HG03097 (cell line): ENCODE measurements around the gene TNS4.

Source experiments
- ATAC-seq: cut with Tn5 transposase; IDR thresholded peaks from one replicate; pipeline ENCODE4 v1.9.1; 2021; ENCODE audit not compliant: unreplicated experiment, low FRiP score

Gene TNS4

GRCh38 chr17:40474419-40475002 lies 26.9 kb downstream of the TNS4 start:
- ATAC-seq, result no peak

- no peak for ATAC-seq
These were observed 27.7 kb downstream of the TNS4 start for GRCh38 chr17:40473573-40474365.

- no peak for ATAC-seq
These were observed 28.5 kb downstream of the TNS4 start for GRCh38 chr17:40472733-40473452.

- no peak for ATAC-seq
These were observed 29.3 kb downstream of the TNS4 start for GRCh38 chr17:40471846-40472732.

- no peak for ATAC-seq
These were observed 30.2 kb downstream of the TNS4 start for GRCh38 chr17:40470932-40471828.

- ATAC-seq, result no peak
These were observed 31.4 kb downstream of the TNS4 start for GRCh38 chr17:40469805-40470675.

GRCh38 chr17:40468560-40468959 lies 32.9 kb downstream of the TNS4 start:
- ATAC-seq, result no peak

GRCh38 chr17:40467281-40467867 lies 34.0 kb downstream of the TNS4 start:
- no peak for ATAC-seq

- ATAC-seq, result no peak
These were observed 35.0 kb downstream of the TNS4 start for GRCh38 chr17:40466298-40466971.

GRCh38 chr17:40464392-40464855 lies 37.0 kb downstream of the TNS4 start:
- no peak for ATAC-seq

GRCh38 chr17:40463122-40463550 lies 38.3 kb downstream of the TNS4 start:
- no peak for ATAC-seq

GRCh38 chr17:40462343-40463121 lies 38.9 kb downstream of the TNS4 start:
- ATAC-seq, result no peak

- ATAC-seq, result no peak
These were observed 39.6 kb downstream of the TNS4 start for GRCh38 chr17:40461732-40462342.

GRCh38 chr17:40460968-40461731 lies 40.3 kb downstream of the TNS4 start:
- ATAC-seq, result no peak

GRCh38 chr17:40460604-40460967 lies 40.8 kb downstream of the TNS4 start:
- no peak for ATAC-seq
